ENCODE results near the gene DHFR2. TPM values are rescaled to one million over a fixed set of nuclear protein-coding genes. Genes with fewer than 3 reads are reported as not detected.

DHFR2 gene
- polyA plus RNA-seq, 1 of the 3 experiments (the other 2 are of a cell fraction) = 1.3 TPM

GRCh38 chr3:94098452-94098851, 35.7 kb upstream of the DHFR2 start:
- WGBS (ENCODE audit: low lambda C conversion rate) = 93% methylated on average over 3 of the region's 3 CpGs
- Histone ChIP-seq H3K4me2 (no peak overlapping the region), H3K79me2 (ENCODE audit: insufficient read depth) (no peaks in the 10 kb centered on the region), H3K9me3 (no peaks in the 10 kb centered on the region), H4K20me1 (ENCODE audit: insufficient read depth) (no peaks in the 10 kb centered on the region), H3K4me3 (ENCODE audit: low read depth in 2 of 2, low read length in 1 of 2) (no peak overlapping the region), H3K9ac (no peak overlapping the region), H3K27me3 (ENCODE audit: insufficient read depth) (no peaks in the 10 kb centered on the region), H3K4me1 (ENCODE audit: control insufficient read depth in 1 of 2, insufficient read depth in 2 of 2, low read depth in 1 of 2, low read length in 1 of 2) (no peaks in the 10 kb centered on the region; a peak in 1 of 4 replicates), H3K27ac (ENCODE audit: low read depth in 2 of 2, low read length in 1 of 2) (no peak overlapping the region), H3F3A (replicated peaks; ENCODE audit: insufficient read depth) (no peaks in the 10 kb centered on the region), H3K36me3 (replicated peaks in 1 of 2; ENCODE audit: control insufficient read depth in 1 of 2, insufficient read depth in 2 of 2, low read length in 1 of 2) (peaks cover 41 to 46% of the 10 kb centered on the region in 2 experiments), H2AFZ (ENCODE audit: low read depth) (no peak overlapping the region), H3K9me2 (no peaks in the 10 kb centered on the region)
- ChIA-PET CTCF (interaction anchor here (1.2 to 1.6 kb wide), 2 partner anchors 17 to 29 kb away, joined by 6 to 7 read pairs; no protein-coding TSS in a partner anchor), POLR2A (no interaction called here)
- no peak for TF ChIP-seq GABPA (IDR thresholded peaks at IDR 0.05; ENCODE audit: low read depth)
- no peak for TF ChIP-seq RXRA (IDR thresholded peaks at IDR 0.05; ENCODE audit: borderline replicate concordance, low read depth)
- TF ChIP-seq USF2 (IDR thresholded peaks at IDR 0.05; ENCODE audit: borderline replicate concordance, low read depth, low read length) = no peak
- DNase-seq = no peak

GRCh38 chr3:94095111-94095510, 32.4 kb upstream of the DHFR2 start:
- no peak overlapping the region for H3K4me3 ChIP-seq (ENCODE audit: low read depth in 2 of 2, low read length in 1 of 2)
- H4K20me1 ChIP-seq (ENCODE audit: insufficient read depth) = no peaks in the 10 kb centered on the region
- H3K36me3 ChIP-seq (replicated peaks in 1 of 2; ENCODE audit: control insufficient read depth in 1 of 2, insufficient read depth in 2 of 2, low read length in 1 of 2) = peaks cover 38 to 54% of the 10 kb centered on the region in 2 experiments
- no peak for DNase-seq
- CTCF ChIA-PET = interaction anchor here (1.2 kb wide), 1 partner anchor 25 kb away, joined by 3 read pairs; no protein-coding TSS in a partner anchor
- no peaks in the 10 kb centered on the region for H3K27me3 ChIP-seq (ENCODE audit: insufficient read depth)
- no peaks in the 10 kb centered on the region for H3K4me1 ChIP-seq (ENCODE audit: control insufficient read depth in 1 of 2, insufficient read depth in 2 of 2, low read depth in 1 of 2, low read length in 1 of 2)
- no peak for TF ChIP-seq EZH2phosphoT487 (IDR thresholded peaks at IDR 0.05; ENCODE audit: borderline replicate concordance, low read depth)
- TF ChIP-seq IRF3 (IDR thresholded peaks at IDR 0.05; ENCODE audit: low read depth, low read length) = no peak
- no peak for TF ChIP-seq RAD21 (IDR thresholded peaks at IDR 0.05; ENCODE audit: low read length)
- no peak overlapping the region for H3K27ac ChIP-seq (ENCODE audit: low read depth in 2 of 2, low read length in 1 of 2)
- no peak overlapping the region for H3K9ac ChIP-seq
- no peak overlapping the region for H2AFZ ChIP-seq (ENCODE audit: low read depth)
- no peaks in the 10 kb centered on the region for H3F3A ChIP-seq (replicated peaks; ENCODE audit: insufficient read depth)
- no peaks in the 10 kb centered on the region for H3K9me3 ChIP-seq
- no peak overlapping the region for H3K4me2 ChIP-seq
- WGBS (ENCODE audit: low lambda C conversion rate) = 93% methylated on average over 2 of the region's 2 CpGs
- H3K9me2 ChIP-seq = no peaks in the 10 kb centered on the region
- POLR2A ChIA-PET = no interaction called here
- H3K79me2 ChIP-seq (ENCODE audit: insufficient read depth) = no peaks in the 10 kb centered on the region

- Histone ChIP-seq H3K9me2 (no peaks in the 10 kb centered on the region), H3F3A (replicated peaks; ENCODE audit: insufficient read depth) (no peaks in the 10 kb centered on the region), H3K27me3 (ENCODE audit: insufficient read depth) (no peaks in the 10 kb centered on the region), H3K9ac (no peak overlapping the region), H3K79me2 (ENCODE audit: insufficient read depth) (no peaks in the 10 kb centered on the region), H3K4me2 (no peak overlapping the region), H4K20me1 (ENCODE audit: insufficient read depth) (no peaks in the 10 kb centered on the region), H3K9me3 (no peaks in the 10 kb centered on the region), H3K36me3 (replicated peaks in 1 of 2; ENCODE audit: control insufficient read depth in 1 of 2, insufficient read depth in 2 of 2, low read length in 1 of 2) (peaks cover 35 to 41% of the 10 kb centered on the region in 2 experiments), H3K27ac (ENCODE audit: low read depth in 2 of 2, low read length in 1 of 2) (no peak overlapping the region), H3K4me3 (ENCODE audit: low read depth in 2 of 2, low read length in 1 of 2) (no peak overlapping the region), H2AFZ (ENCODE audit: low read depth) (no peak overlapping the region), H3K4me1 (ENCODE audit: control insufficient read depth in 1 of 2, insufficient read depth in 2 of 2, low read depth in 1 of 2, low read length in 1 of 2) (peaks cover 0 to 2% of the 10 kb centered on the region in 2 experiments; a peak in 1 of 4 replicates)
- ChIA-PET POLR2A (no interaction called here), CTCF (no interaction called here)
- 100% methylated on average over 1 of the region's 1 CpG for WGBS (ENCODE audit: low lambda C conversion rate)
- DNase-seq = no peak
- TF ChIP-seq SIN3A (IDR thresholded peaks at IDR 0.05; ENCODE audit: borderline replicate concordance, low read depth, low read length) (no peak), FOXM1 (IDR thresholded peaks at IDR 0.05; ENCODE audit: low read depth) (no peak), NFIC (IDR thresholded peaks at IDR 0.05; ENCODE audit: borderline replicate concordance) (no peak), RFX5 (IDR thresholded peaks at IDR 0.05; ENCODE audit: low read length) (no peak), REST (IDR thresholded peaks at IDR 0.05; ENCODE audit: low read depth, low read length) (no peak), POLR2AphosphoS5 (IDR thresholded peaks at IDR 0.05; ENCODE audit: low read depth, low read length) (no peak), MXI1 (IDR thresholded peaks at IDR 0.05; ENCODE audit: low read depth, low read length) (no peak), ELF1 (IDR thresholded peaks at IDR 0.05) (no peak), ZBTB33 (IDR thresholded peaks at IDR 0.05; ENCODE audit: borderline replicate concordance, low read depth) (no peak), EZH2phosphoT487 (IDR thresholded peaks at IDR 0.05; ENCODE audit: borderline replicate concordance, low read depth) (no peak)
Observed at GRCh38 chr3:94093151-94093550, 30.4 kb upstream of the DHFR2 start.

All from SK-N-SH (cell line).